Duodenal mucosa (tissue), 2 donors: ENCODE data around the gene MTHFD2L.

Experiments
- H3K27ac ChIP-seq: one replicate; pipeline ENCODE4 v1.7.0; 2013; ENCODE audit warnings: low read depth, low read length
- H3K27me3 ChIP-seq, 2 donors: one replicate each; pipeline ENCODE4 v1.7.0; 2013; ENCODE audit warnings: low read length in 2 of 2, control low read depth in 1 of 2; ENCODE audit not compliant: insufficient read depth in 2 of 2, control insufficient read depth in 1 of 2
- H3K36me3 ChIP-seq, 2 donors: one replicate each; pipeline ENCODE4 v1.7.0; 2013; ENCODE audit warnings: low read length in 2 of 2, control low read depth in 1 of 2; ENCODE audit not compliant: insufficient read depth in 2 of 2, control insufficient read depth in 1 of 2
- H3K4me1 ChIP-seq, 2 donors: one replicate each; pipeline ENCODE4 v1.7.0; 2013; ENCODE audit warnings: low read length in 2 of 2, control low read depth in 1 of 2; ENCODE audit not compliant: insufficient read depth in 2 of 2, control insufficient read depth in 1 of 2
- H3K4me3 ChIP-seq, 2 donors: one replicate each; pipeline ENCODE4 v1.7.0; 2013; ENCODE audit warnings: low read length in 2 of 2, low read depth in 1 of 2
- H3K9ac ChIP-seq, 2 donors: one replicate each; pipeline ENCODE4 v1.7.0; 2013; ENCODE audit warnings: low read length in 2 of 2, low read depth in 1 of 2
- H3K9me3 ChIP-seq, 2 donors: one replicate each; pipeline ENCODE4 v1.7.0; 2013; ENCODE audit warnings: low read length in 2 of 2, control low read depth in 1 of 2; ENCODE audit not compliant: control insufficient read depth in 1 of 2

The MTHFD2L gene

DNA sequence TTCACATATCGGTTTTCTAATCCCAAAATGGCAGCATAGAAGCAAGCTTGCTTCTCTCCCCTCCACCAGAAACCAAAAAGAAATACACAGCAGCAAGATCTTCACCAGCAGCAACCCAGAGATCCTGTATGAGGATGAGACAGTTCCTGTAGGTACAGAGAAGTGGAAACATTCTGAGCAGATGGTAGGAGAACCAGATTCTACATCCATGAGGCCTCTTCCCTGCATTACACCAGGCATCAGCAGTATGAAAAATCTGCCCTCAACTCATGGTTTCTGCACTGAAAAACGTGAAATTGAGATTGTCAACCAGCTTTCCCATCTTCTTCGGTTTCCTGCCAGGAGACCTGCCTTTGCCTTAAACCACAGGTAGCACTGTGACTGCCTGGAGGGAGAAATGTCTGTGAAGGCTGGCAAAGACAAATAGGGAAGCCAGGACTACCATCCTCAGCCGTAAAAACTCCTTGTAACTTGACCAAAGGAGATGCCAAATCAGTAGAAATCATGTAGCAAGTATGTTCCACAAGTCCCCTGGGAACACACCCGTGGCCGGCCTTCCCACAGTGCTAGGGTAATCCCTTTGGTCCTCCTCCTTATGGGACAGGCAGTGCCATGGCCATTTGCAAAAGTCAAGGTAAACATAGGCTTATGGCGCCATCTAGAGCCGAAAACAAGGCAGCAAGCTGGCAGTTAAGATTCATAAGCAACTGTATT is 24.0 kb upstream of the MTHFD2L start:
- Histone ChIP-seq H3K9me3 (peaks cover 2 to 6% of the 10 kb centered on the region in 2 donors), H3K27ac (no peak overlapping the region), H3K4me1 (peaks cover 0 to 3% of the 10 kb centered on the region in 2 donors), H3K36me3 (no peaks in the 10 kb centered on the region), H3K27me3 (no peaks in the 10 kb centered on the region), H3K4me3 (no peak overlapping the region), H3K9ac (no peak overlapping the region)

DNA sequence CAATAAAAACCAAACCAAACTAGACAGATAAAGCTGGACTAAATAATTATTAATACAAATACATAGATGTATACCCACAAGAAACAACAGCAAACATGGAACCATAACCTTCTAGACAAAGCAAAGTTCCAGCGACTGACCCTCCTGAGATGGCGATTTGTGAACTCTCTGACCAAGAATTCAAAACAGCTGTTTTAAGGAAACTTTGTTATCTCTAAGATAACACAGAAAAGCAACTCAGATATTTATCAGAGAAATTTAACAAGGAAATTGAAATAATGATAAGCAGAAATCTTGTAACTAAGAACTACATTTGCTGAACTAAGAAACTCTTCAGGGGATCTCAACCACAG is 23.4 kb upstream of the MTHFD2L start:
- H3K4me1 ChIP-seq = peaks cover 0 to 3% of the 10 kb centered on the region in 2 donors
- no peak overlapping the region for H3K27ac ChIP-seq
- H3K36me3 ChIP-seq = no peaks in the 10 kb centered on the region
- peaks cover 2 to 6% of the 10 kb centered on the region in 2 donors for H3K9me3 ChIP-seq
- no peak overlapping the region for H3K9ac ChIP-seq
- no peaks in the 10 kb centered on the region for H3K27me3 ChIP-seq
- no peak overlapping the region for H3K4me3 ChIP-seq

DNA sequence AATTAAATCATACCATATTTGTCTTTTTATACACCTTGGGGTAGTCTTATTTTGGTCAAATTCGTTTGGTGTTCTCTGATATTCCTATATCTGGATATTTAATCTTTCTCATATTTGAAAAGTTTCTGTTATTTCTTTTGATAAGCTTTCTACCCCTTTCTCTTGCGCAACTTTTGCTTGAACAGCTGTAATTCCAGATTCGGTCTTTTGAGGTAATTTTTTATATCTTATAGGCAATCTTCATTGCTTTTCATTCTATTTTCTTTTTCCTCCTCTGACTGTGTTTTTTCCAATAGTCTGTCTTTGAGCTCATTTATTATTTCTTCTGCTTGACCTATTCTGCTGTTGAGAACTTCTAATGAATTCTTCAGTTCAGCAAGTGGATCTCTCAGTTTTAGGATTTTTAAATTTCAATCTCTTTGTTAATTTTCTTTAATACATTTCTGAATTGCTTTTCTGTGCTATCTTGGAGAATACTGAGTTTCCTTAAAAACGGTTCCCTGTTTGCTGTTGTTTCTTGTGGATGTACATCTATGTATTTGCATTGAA is 11.3 kb upstream of the MTHFD2L start:
- H3K27me3 ChIP-seq = no peaks in the 10 kb centered on the region
- H3K4me3 ChIP-seq = no peak overlapping the region
- H3K9me3 ChIP-seq = no peaks in the 10 kb centered on the region
- no peak overlapping the region for H3K27ac ChIP-seq
- H3K36me3 ChIP-seq = no peaks in the 10 kb centered on the region
- H3K4me1 ChIP-seq = no peaks in the 10 kb centered on the region
- no peak overlapping the region for H3K9ac ChIP-seq

DNA sequence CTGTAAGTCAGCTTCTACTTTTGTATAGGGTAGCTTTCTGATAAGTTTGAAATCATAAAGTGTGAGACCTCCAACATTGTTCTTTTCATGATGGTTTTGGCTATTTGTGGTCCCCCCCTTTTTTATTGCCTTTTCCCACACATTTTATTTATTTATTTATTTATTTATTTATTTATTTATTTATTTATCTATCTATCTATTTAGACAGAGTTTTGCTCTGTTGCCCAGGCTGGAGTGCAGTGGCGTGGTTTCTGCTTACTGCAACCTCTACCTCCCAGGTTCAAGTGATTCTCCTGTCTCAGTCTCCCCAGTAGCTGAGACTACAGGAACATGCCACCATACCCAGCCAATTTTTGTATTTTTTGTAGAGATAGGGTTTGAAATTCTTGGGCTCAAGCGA is 9.7 kb upstream of the MTHFD2L start:
- Histone ChIP-seq H3K27me3 (no peaks in the 10 kb centered on the region), H3K36me3 (no peaks in the 10 kb centered on the region), H3K4me1 (no peaks in the 10 kb centered on the region), H3K9me3 (no peaks in the 10 kb centered on the region), H3K9ac (no peak overlapping the region), H3K4me3 (no peak overlapping the region), H3K27ac (no peak overlapping the region)

DNA sequence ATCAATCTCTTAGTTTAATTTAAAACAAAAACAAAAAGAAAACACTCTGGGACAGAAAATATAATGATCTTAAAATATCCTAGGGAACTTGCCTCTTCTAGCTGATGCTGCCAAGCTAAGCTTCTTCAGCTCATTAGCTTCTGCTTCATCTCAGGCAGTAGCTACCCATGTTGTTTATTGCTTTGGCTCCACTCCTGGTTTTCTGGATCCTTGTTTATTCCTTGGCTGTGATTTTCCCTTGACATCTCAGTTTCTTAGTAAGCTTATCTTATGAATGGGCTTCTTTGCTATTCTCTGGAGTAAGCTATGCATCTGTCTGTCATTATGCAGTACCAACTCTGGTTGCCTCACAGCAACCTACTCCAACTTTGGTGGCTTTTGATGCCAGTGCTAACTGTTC is 5.1 kb upstream of the MTHFD2L start:
- peaks cover 0 to 6% of the 10 kb centered on the region in 2 donors for H3K4me1 ChIP-seq
- no peaks in the 10 kb centered on the region for H3K9me3 ChIP-seq
- no peak overlapping the region for H3K4me3 ChIP-seq
- H3K27ac ChIP-seq = no peak overlapping the region
- no peaks in the 10 kb centered on the region for H3K36me3 ChIP-seq
- no peak overlapping the region for H3K9ac ChIP-seq
- no peaks in the 10 kb centered on the region for H3K27me3 ChIP-seq

DNA sequence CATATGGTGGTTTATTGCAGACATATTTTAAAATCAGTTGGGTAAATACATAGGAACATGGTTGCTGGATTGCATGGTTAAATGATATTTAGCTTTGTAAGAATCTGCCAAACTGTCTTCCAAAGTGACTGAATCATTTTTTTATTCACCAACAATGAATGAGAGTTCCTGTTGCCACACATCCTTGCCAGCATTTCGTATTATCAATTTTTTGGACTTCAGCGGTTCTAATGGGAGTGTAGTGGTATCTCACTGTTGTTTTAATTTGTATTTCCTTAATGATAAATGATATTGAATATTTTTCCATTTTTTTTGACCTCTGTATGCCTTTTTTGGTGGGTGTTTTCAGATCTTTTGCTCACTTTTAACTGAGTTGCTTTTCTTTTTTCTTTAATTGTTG is 1.4 kb upstream of the MTHFD2L start:
- Histone ChIP-seq H3K9ac (no peak overlapping the region), H3K27me3 (no peaks in the 10 kb centered on the region), H3K4me1 (peaks cover 8 to 14% of the 10 kb centered on the region in 2 donors), H3K36me3 (peaks cover 0 to 4% of the 10 kb centered on the region in 2 donors), H3K9me3 (no peaks in the 10 kb centered on the region), H3K4me3 (no peak overlapping the region), H3K27ac (no peak overlapping the region)

DNA sequence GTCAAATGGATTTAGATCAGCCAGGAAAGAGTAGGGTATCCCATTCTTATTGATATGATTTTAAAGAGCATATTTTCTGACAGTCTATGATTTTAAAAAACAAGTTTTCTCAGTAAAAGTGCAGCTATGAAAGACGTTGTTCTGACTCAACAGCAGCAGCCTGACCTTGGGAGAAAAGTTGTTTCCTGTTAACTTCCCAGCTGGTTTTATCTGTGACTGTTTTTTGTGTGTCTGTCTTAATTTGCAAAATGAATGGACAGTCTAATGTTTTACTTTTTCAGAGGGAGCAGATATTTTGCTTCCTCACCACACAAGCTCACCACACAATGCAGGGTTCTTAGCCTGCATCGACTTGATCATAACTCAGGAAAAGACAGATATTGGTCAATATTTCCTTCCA is 764 bp upstream of the MTHFD2L start:
- Histone ChIP-seq H3K27me3 (no peaks in the 10 kb centered on the region), H3K4me1 (peaks cover 8 to 14% of the 10 kb centered on the region in 2 donors), H3K9ac (peak overlapping the region; percentile 53 to 64), H3K9me3 (no peaks in the 10 kb centered on the region), H3K4me3 (peak overlapping the region; percentile 63 to 87), H3K27ac (peak overlapping the region; percentile 78), H3K36me3 (peaks cover 0 to 11% of the 10 kb centered on the region in 2 donors)

DNA sequence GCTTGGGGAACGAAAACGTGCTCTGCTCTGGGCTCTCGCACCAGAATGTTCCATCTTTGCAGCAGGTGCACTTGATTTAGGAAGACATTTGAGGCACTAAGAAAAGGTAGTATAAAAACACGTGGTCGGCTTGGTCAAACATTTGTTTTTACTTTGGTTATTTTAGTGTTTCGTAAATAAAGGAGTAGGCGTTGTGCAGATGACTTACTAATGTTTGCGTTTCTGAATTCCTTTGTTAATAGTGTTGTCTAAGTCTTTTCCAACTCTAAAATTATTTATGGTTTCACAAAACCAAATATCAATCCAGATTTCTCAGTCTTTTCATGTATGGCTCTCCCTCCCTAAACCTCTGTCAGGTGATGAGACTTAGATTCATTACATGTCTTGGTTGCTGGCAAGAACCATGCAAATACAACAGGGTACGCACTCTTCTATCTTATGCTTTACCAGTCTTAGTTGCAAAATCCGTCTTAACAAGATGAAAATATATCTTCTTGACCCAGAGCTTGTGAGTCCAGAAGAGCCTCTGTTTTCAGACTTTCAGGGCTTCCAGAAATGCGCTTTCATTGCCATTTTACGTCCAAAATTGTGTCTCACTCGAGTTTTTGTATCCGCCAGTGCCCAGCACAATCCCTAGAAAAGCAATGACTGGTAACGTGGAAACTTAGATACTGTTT is 686 bp downstream of the MTHFD2L start:
- Histone ChIP-seq H3K4me3 (peak overlapping the region; percentile 63 to 87), H3K4me1 (peaks cover 8 to 14% of the 10 kb centered on the region in 2 donors), H3K27ac (peak overlapping the region; percentile 78), H3K9me3 (no peaks in the 10 kb centered on the region), H3K27me3 (no peaks in the 10 kb centered on the region), H3K9ac (peak overlapping the region; percentile 3 to 64), H3K36me3 (peaks cover 0 to 11% of the 10 kb centered on the region in 2 donors)

DNA sequence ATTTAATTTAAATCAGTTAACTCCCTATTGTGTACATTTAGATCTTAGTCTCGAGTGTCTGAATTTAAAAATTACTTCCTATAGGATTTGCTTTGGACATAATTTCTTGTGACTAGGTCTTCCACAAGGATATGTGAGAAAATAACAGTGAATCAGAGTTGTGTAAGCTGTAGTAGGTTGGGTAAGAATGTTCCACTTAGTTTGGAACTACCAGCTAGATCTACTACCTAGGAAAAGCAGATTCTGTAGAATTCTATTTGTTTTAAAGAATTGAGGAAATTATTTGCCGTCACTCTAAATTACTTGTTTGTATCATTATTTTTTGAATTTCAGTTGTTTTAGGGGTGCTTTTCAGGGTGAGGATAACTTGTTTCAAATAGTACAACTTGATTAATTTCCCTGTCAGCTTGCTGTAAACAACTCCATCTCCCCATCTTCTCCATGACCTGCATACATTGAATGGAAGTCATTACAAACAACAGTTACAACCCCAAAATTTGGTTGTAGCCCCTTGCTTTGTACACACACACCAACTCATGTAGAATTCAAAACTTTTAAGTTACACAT is 1.3 kb downstream of the MTHFD2L start:
- peak overlapping the region; percentile 63 to 87 for H3K4me3 ChIP-seq
- H3K4me1 ChIP-seq = peaks cover 8 to 14% of the 10 kb centered on the region in 2 donors
- no peak overlapping the region for H3K27ac ChIP-seq
- no peaks in the 10 kb centered on the region for H3K27me3 ChIP-seq
- no peaks in the 10 kb centered on the region for H3K9me3 ChIP-seq
- H3K9ac ChIP-seq = peak overlapping the region in 1 of 2 donors; percentile 64
- peaks cover 0 to 11% of the 10 kb centered on the region in 2 donors for H3K36me3 ChIP-seq
